GM23338 (cell line): Measurements from ENCODE around the gene AKIP1. TPM values are rescaled to one million over a fixed set of nuclear protein-coding genes. Genes with fewer than 3 reads are reported as not detected.

Experiments
- ATAC-seq: fragments of 200-7000 bp; cut with Tn5 transposase; 3 replicates; pipeline ENCODE4 v1.9.1; 2020
- DNase-seq: peaks from one replicate; pipeline ENCODE4 v3.0.0-alpha.2; 2015; ENCODE audit warnings: low spot score
- H2AFZ ChIP-seq: fragments of 200-600 bp; sonication (generic); 2 replicates; pipeline ENCODE4 v1.8.0; 2016; ENCODE audit warnings: antibody characterized with exemption, mild to moderate bottlenecking, moderate library complexity
- H3F3A ChIP-seq: fragments of 200-600 bp; sonication (generic); replicated peaks from 2 replicates; pipeline ENCODE4 v1.8.0; 2017; ENCODE audit warnings: antibody characterized with exemption, mixed run types, low read depth
- H3K27ac ChIP-seq: fragments of 200-600 bp; sonication (generic); 2 replicates; pipeline ENCODE4 v1.6.1; 2016; ENCODE audit warnings: low read depth
- H3K27me3 ChIP-seq: fragments of 200-600 bp; sonication (generic); 2 replicates; pipeline ENCODE4 v1.8.0; 2016; ENCODE audit warnings: mild to moderate bottlenecking, mixed run types, moderate library complexity; ENCODE audit not compliant: insufficient read depth
- H3K36me3 ChIP-seq: fragments of 200-600 bp; sonication (generic); 2 replicates; pipeline ENCODE4 v1.8.0; 2016; ENCODE audit warnings: mild to moderate bottlenecking; ENCODE audit not compliant: insufficient read depth
- H3K4me1 ChIP-seq: fragments of 200-600 bp; sonication (generic); 2 replicates; pipeline ENCODE4 v1.8.0; 2016; ENCODE audit warnings: mild to moderate bottlenecking, moderate library complexity; ENCODE audit not compliant: insufficient read depth
- H3K4me2 ChIP-seq: fragments of 200-600 bp; sonication (generic); 2 replicates; pipeline ENCODE4 v1.7.1; 2017; ENCODE audit warnings: mixed run types
- H3K4me3 ChIP-seq: fragments of 200-600 bp; sonication (generic); 2 replicates; pipeline ENCODE4 v1.6.1; 2016; ENCODE audit warnings: mixed run types
- H3K79me2 ChIP-seq: fragments of 200-600 bp; sonication (generic); replicated peaks from 2 replicates; pipeline ENCODE4 v1.8.0; 2017; ENCODE audit warnings: mild to moderate bottlenecking; ENCODE audit not compliant: insufficient read depth
- H3K9me2 ChIP-seq: fragments of 200-600 bp; sonication (generic); 2 replicates; pipeline ENCODE4 v1.8.0; 2017; ENCODE audit not compliant: insufficient read depth
- H4K20me1 ChIP-seq: fragments of 200-600 bp; sonication (generic); replicated peaks from 2 replicates; pipeline ENCODE4 v1.8.0; 2017; ENCODE audit warnings: mild to moderate bottlenecking; ENCODE audit not compliant: insufficient read depth
- H3K27ac Mint-ChIP-seq: 2 replicates; pipeline ENCODE4 v1.8.0; 2020; ENCODE audit warnings: inconsistent platforms, mild to moderate bottlenecking, moderate library complexity, mixed read lengths
- H3K27me3 Mint-ChIP-seq: 3 replicates; pipeline ENCODE4 v1.8.0; 2022; ENCODE audit warnings: low read depth, mild to moderate bottlenecking, moderate library complexity, mixed read lengths, inconsistent platforms; ENCODE audit not compliant: insufficient read depth, poor library complexity
- H3K36me3 Mint-ChIP-seq: 3 replicates; pipeline ENCODE4 v1.8.0; 2021; ENCODE audit warnings: low read depth, mild to moderate bottlenecking, inconsistent platforms, moderate library complexity, mixed read lengths
- H3K4me1 Mint-ChIP-seq: 3 replicates; pipeline ENCODE4 v1.8.0; 2020; ENCODE audit warnings: mild to moderate bottlenecking, inconsistent platforms, mixed read lengths
- H3K4me3 Mint-ChIP-seq: 3 replicates; pipeline ENCODE4 v1.8.0; 2021; ENCODE audit warnings: moderate library complexity, mild to moderate bottlenecking, inconsistent platforms, mixed read lengths
- H3K9me3 Mint-ChIP-seq: 3 replicates; pipeline ENCODE4 v1.8.0; 2020; ENCODE audit warnings: moderate library complexity, mild to moderate bottlenecking, inconsistent platforms, mixed read lengths
- CREB1 ChIP-seq: fragments of 250-450 bp; sonication (Bioruptor Pico); IDR thresholded peaks from 2 replicates; pipeline ENCODE4 v1.5.0; 2020; ENCODE audit warnings: low read depth, mild to moderate bottlenecking, moderate library complexity
- CTCF ChIP-seq, 2 experiments: fragments of 200-600 bp in 1 of 2; sonication (generic) in 1 of 2; conservative IDR thresholded peaks; 2 replicates each; pipeline versions ENCODE4 v1.5.1 to v1.6.1; 2016 to 2017; ENCODE audit warnings: antibody characterized with exemption in 2 of 2, low read depth in 2 of 2, mild to moderate bottlenecking in 2 of 2, moderate library complexity in 1 of 2
- ETS1 ChIP-seq: IDR thresholded peaks from 2 replicates; pipeline ENCODE4 v1.6.1; 2016; ENCODE audit warnings: antibody characterized with exemption
- EZH2 ChIP-seq: fragments of 200-600 bp; sonication (generic); IDR thresholded peaks from one replicate; pipeline ENCODE4 v1.8.0; 2017; ENCODE audit warnings: antibody characterized with exemption, mild to moderate bottlenecking, low read depth; ENCODE audit not compliant: unreplicated experiment
- EZH2phosphoT487 ChIP-seq: fragments of 200-600 bp; sonication (generic); IDR thresholded peaks from one replicate; pipeline ENCODE4 v1.8.1; 2018; ENCODE audit warnings: antibody characterized with exemption; ENCODE audit not compliant: unreplicated experiment
- JUNB ChIP-seq: IDR thresholded peaks from one replicate; pipeline ENCODE4 v1.6.1; 2016; ENCODE audit warnings: antibody characterized with exemption; ENCODE audit not compliant: unreplicated experiment
- POLR2AphosphoS5 ChIP-seq: IDR thresholded peaks from 2 replicates; pipeline ENCODE4 v1.6.1; 2016; ENCODE audit warnings: antibody characterized with exemption, low read depth
- ZNF331 ChIP-seq: fragments of 250-450 bp; sonication (Bioruptor Pico); IDR thresholded peaks from 2 replicates; pipeline ENCODE4 v1.5.0; 2020; ENCODE audit warnings: low read depth, mild to moderate bottlenecking, moderate library complexity
- polyA plus RNA-seq: library from polyadenylated mRNA; unstranded; fragments of >200 nt; fragmentation: Nextera tagmentation; extraction: Ambion mirVana; gene quantifications from 2 replicates; pipeline ENCODE4 v1.2.1, GENCODE V29; 2016
- small RNA-seq: library from RNA; depleted of rRNA; stranded (forward); fragments of <200 nt; gene quantifications from one replicate; pipeline ENCODE3, GENCODE V24; 2014; ENCODE audit warnings: low replicate concordance
- total RNA-seq: library from RNA; depleted of rRNA; stranded (reverse); fragments of >200 nt; shearing (Covaris generic); gene quantifications from 2 replicates; pipeline ENCODE4 v1.2.3, GENCODE V29; 2014; rRNA removed
- TF ChIP-seq, protein P1 (sequence below): fragments of 250-450 bp; sonication (Bioruptor Pico); IDR thresholded peaks from 2 replicates; pipeline ENCODE4 v1.5.0; 2020; ENCODE audit warnings: mild to moderate bottlenecking, moderate library complexity

Gene AKIP1
- total and polyA plus RNA-seq, 2 experiments from 2014 or later = 11.1 to 14.0 TPM

GRCh38 chr11:8967184-8967583, 56.2 kb downstream of the AKIP1 start:
- Histone ChIP-seq H3K27ac (no peak overlapping the region), H3K4me2 (no peak overlapping the region), H3K36me3 (no peaks in the 10 kb centered on the region), H3K79me2 (peaks cover 13% of the 10 kb centered on the region), H3K9me2 (no peaks in the 10 kb centered on the region), H4K20me1 (no peaks in the 10 kb centered on the region; the same call in 1 of the 2 replicates), H3F3A (peaks cover 14% of the 10 kb centered on the region), H2AFZ (no peak overlapping the region), H3K4me1 (peaks cover 6% of the 10 kb centered on the region; the same call in 1 of the 2 replicates), H3K4me3 (no peak overlapping the region), H3K27me3 (no peaks in the 10 kb centered on the region)
- DNase-seq (no peak), ATAC-seq (no peak)
- TF ChIP-seq EZH2phosphoT487 (no peak), EZH2 (no peak), CREB1 (CRISPR knock-in tag) (no peak), JUNB (no peak), ZNF331 (CRISPR knock-in tag) (no peak), ETS1 (no peak), POLR2AphosphoS5 (no peak), CTCF (conservative IDR thresholded peaks at IDR 0.05; ENCODE audit: low read depth in 2 of 2) (no peak)
- TF ChIP-seq, protein P1, sequence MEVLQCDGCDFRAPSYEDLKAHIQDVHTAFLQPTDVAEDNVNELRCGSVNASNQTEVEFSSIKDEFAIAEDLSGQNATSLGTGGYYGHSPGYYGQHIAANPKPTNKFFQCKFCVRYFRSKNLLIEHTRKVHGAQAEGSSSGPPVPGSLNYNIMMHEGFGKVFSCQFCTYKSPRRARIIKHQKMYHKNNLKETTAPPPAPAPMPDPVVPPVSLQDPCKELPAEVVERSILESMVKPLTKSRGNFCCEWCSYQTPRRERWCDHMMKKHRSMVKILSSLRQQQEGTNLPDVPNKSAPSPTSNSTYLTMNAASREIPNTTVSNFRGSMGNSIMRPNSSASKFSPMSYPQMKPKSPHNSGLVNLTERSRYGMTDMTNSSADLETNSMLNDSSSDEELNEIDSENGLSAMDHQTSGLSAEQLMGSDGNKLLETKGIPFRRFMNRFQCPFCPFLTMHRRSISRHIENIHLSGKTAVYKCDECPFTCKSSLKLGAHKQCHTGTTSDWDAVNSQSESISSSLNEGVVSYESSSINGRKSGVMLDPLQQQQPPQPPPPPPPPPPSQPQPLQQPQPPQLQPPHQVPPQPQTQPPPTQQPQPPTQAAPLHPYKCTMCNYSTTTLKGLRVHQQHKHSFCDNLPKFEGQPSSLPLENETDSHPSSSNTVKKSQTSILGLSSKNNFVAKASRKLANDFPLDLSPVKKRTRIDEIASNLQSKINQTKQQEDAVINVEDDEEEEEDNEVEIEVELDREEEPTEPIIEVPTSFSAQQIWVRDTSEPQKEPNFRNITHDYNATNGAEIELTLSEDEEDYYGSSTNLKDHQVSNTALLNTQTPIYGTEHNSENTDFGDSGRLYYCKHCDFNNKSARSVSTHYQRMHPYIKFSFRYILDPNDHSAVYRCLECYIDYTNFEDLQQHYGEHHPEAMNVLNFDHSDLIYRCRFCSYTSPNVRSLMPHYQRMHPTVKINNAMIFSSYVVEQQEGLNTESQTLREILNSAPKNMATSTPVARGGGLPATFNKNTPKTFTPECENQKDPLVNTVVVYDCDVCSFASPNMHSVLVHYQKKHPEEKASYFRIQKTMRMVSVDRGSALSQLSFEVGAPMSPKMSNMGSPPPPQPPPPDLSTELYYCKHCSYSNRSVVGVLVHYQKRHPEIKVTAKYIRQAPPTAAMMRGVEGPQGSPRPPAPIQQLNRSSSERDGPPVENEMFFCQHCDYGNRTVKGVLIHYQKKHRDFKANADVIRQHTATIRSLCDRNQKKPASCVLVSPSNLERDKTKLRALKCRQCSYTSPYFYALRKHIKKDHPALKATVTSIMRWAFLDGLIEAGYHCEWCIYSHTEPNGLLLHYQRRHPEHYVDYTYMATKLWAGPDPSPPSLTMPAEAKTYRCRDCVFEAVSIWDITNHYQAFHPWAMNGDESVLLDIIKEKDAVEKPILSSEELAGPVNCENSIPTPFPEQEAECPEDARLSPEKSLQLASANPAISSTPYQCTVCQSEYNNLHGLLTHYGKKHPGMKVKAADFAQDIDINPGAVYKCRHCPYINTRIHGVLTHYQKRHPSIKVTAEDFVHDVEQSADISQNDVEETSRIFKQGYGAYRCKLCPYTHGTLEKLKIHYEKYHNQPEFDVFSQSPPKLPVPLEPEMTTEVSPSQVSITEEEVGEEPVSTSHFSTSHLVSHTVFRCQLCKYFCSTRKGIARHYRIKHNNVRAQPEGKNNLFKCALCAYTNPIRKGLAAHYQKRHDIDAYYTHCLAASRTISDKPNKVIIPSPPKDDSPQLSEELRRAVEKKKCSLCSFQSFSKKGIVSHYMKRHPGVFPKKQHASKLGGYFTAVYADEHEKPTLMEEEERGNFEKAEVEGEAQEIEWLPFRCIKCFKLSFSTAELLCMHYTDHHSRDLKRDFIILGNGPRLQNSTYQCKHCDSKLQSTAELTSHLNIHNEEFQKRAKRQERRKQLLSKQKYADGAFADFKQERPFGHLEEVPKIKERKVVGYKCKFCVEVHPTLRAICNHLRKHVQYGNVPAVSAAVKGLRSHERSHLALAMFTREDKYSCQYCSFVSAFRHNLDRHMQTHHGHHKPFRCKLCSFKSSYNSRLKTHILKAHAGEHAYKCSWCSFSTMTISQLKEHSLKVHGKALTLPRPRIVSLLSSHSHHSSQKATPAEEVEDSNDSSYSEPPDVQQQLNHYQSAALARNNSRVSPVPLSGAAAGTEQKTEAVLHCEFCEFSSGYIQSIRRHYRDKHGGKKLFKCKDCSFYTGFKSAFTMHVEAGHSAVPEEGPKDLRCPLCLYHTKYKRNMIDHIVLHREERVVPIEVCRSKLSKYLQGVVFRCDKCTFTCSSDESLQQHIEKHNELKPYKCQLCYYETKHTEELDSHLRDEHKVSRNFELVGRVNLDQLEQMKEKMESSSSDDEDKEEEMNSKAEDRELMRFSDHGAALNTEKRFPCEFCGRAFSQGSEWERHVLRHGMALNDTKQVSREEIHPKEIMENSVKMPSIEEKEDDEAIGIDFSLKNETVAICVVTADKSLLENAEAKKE (CRISPR knock-in tag) = no peak
- Mint-ChIP-seq H3K27me3 (no peaks in the 10 kb centered on the region), H3K4me1 (peaks cover 17% of the 10 kb centered on the region), H3K27ac (no peak overlapping the region), H3K9me3 (no peaks in the 10 kb centered on the region), H3K4me3 (no peak overlapping the region), H3K36me3 (no peaks in the 10 kb centered on the region; the same call in 2 of the 3 replicates)

Small RNA genes lying within 50 kb of the gene (small RNA-seq; reads per million reads assigned to genes)
- not detected for gene RF00019

Other genes starting within 250 kb of the AKIP1 start
- 1.9 and 3.3 TPM in 2 replicates for gene TRIM66, start 228.5 kb upstream of the AKIP1 start, total RNA-seq
- 1.0 and 1.1 TPM in 2 replicates for gene TRIM66, start 228.5 kb upstream of the AKIP1 start, polyA plus RNA-seq
- gene RPL27A, start 228.4 kb upstream of the AKIP1 start, total RNA-seq = 961 and 1,283 TPM in 2 replicates
- 3,167 and 3,552 TPM in 2 replicates for gene RPL27A, start 228.4 kb upstream of the AKIP1 start, polyA plus RNA-seq
- not detected in 2 replicates for gene C11orf16, start 21.8 kb downstream of the AKIP1 start, total RNA-seq
- 0.31 TPM in 1 of 2 replicates, not detected in the other for gene C11orf16, start 21.8 kb downstream of the AKIP1 start, polyA plus RNA-seq
- not detected in 2 replicates for gene ASCL3, start 31.8 kb downstream of the AKIP1 start, total RNA-seq
- gene ASCL3, start 31.8 kb downstream of the AKIP1 start, polyA plus RNA-seq = not detected in 2 replicates
- 9.7 and 10.4 TPM in 2 replicates for gene TMEM9B, start 53.3 kb downstream of the AKIP1 start, total RNA-seq
- 10.2 and 12.9 TPM in 2 replicates for gene TMEM9B, start 53.3 kb downstream of the AKIP1 start, polyA plus RNA-seq
- gene NRIP3, start 92.8 kb downstream of the AKIP1 start, total RNA-seq = 7.9 and 8.0 TPM in 2 replicates
- gene NRIP3, start 92.8 kb downstream of the AKIP1 start, polyA plus RNA-seq = 3.0 and 3.2 TPM in 2 replicates
- gene SCUBE2, start 180.4 kb downstream of the AKIP1 start, total RNA-seq = 0.63 TPM in 1 of 2 replicates, not detected in the other
- 0.47 and 1.2 TPM in 2 replicates for gene SCUBE2, start 180.4 kb downstream of the AKIP1 start, polyA plus RNA-seq